SK-N-SH (cell line): ENCODE measurements around the gene AP2A2. TPM values are rescaled to one million over a fixed set of nuclear protein-coding genes. Genes with fewer than 3 reads are reported as not detected.

Source experiments
- CTCF ChIA-PET: fragments of 300-600, 350-600 bp; formaldehyde crosslinking; extraction: SDS; loops from one replicate; lab custom pipeline; 2021; lab: Yijun Ruan, JAX
- POLR2A ChIA-PET: fragments of 350-600 bp; sonication (Branson Sonifier 250); formaldehyde crosslinking; extraction: SDS; loops from one replicate; lab custom pipeline; 2020; ENCODE audit warnings: antibody characterized with exemption, inconsistent platforms; lab: Yijun Ruan, JAX
- DNase-seq: peaks from one replicate; pipeline ENCODE4 v3.0.0; 2012
- H2AFZ ChIP-seq: fragments of 200-600 bp; sonication (generic); 2 replicates; pipeline ENCODE4 v1.8.1; 2016; ENCODE audit warnings: antibody characterized with exemption, mild to moderate bottlenecking, low read depth
- H3F3A ChIP-seq: fragments of 200-600 bp; sonication (generic); replicated peaks from 2 replicates; pipeline ENCODE3; 2016; ENCODE audit warnings: antibody characterized with exemption, mild to moderate bottlenecking; ENCODE audit not compliant: insufficient read depth
- H3K27ac ChIP-seq, 2 experiments: fragments of 200-500 bp in 1 of 2; fragments of 200-600 bp in 1 of 2; sonication (Bioruptor generic) in 1 of 2; sonication (generic), shearing (Covaris generic) in 1 of 2; 2 replicates each; pipeline versions ENCODE4 v1.5.1 to v1.6.1; 2014 to 2016; ENCODE audit warnings: low read depth in 2 of 2, inconsistent platforms in 1 of 2, low read length in 1 of 2, mild to moderate bottlenecking in 1 of 2, mixed read lengths in 1 of 2
- H3K27me3 ChIP-seq: fragments of 200-600 bp; sonication (generic), shearing (Covaris generic); 2 replicates; pipeline ENCODE4 v1.6.1; 2016; ENCODE audit warnings: mixed run types; ENCODE audit not compliant: insufficient read depth
- H3K36me3 ChIP-seq, 2 experiments: fragments of 200-500 bp in 1 of 2; fragments of 200-600 bp in 1 of 2; sonication (Bioruptor generic) in 1 of 2; sonication (generic) in 1 of 2; replicated peaks in 1 of 2; 2 replicates each; pipeline versions ENCODE3 to v1.5.1; 2014 to 2016; ENCODE audit warnings: low read length in 1 of 2, mild to moderate bottlenecking in 1 of 2; ENCODE audit not compliant: insufficient read depth in 2 of 2, control insufficient read depth in 1 of 2
- H3K4me1 ChIP-seq, 2 experiments: fragments of 200-500 bp in 1 of 2; fragments of 200-600 bp in 1 of 2; sonication (Bioruptor generic) in 1 of 2; sonication (generic), shearing (Covaris generic) in 1 of 2; 2 replicates each; pipeline versions ENCODE4 v1.5.1 to v1.6.1; 2014 to 2016; ENCODE audit warnings: low read depth in 1 of 2, low read length in 1 of 2, mixed run types in 1 of 2; ENCODE audit not compliant: insufficient read depth in 2 of 2, control insufficient read depth in 1 of 2
- H3K4me2 ChIP-seq: fragments of 200-600 bp; sonication (generic), shearing (Covaris generic); 2 replicates; pipeline ENCODE4 v1.6.1; 2017; ENCODE audit warnings: mixed run types
- H3K4me3 ChIP-seq, 2 experiments: fragments of 200-500 bp in 1 of 2; fragments of 200-600 bp in 1 of 2; sonication (Bioruptor generic) in 1 of 2; sonication (generic), shearing (Covaris generic) in 1 of 2; 2 replicates each; pipeline versions ENCODE4 v1.5.1 to v1.8.1; 2014 to 2016; ENCODE audit warnings: low read depth in 2 of 2, inconsistent platforms in 1 of 2, low read length in 1 of 2, mild to moderate bottlenecking in 1 of 2, mixed read lengths in 1 of 2, moderate library complexity in 1 of 2
- H3K79me2 ChIP-seq: fragments of 200-600 bp; sonication (generic); 2 replicates; pipeline ENCODE4 v1.8.1; 2017; ENCODE audit warnings: mild to moderate bottlenecking; ENCODE audit not compliant: insufficient read depth
- H3K9ac ChIP-seq: fragments of 200-600 bp; sonication (generic); 2 replicates; pipeline ENCODE4 v1.6.1; 2017; ENCODE audit warnings: mixed run types
- H3K9me2 ChIP-seq: fragments of 200-600 bp; sonication (generic); 2 replicates; pipeline ENCODE4 v1.6.1; 2017; ENCODE audit warnings: mixed run types
- H3K9me3 ChIP-seq: fragments of 200-600 bp; sonication (generic); 2 replicates; pipeline ENCODE4 v1.6.1; 2017; ENCODE audit warnings: mixed run types, mild to moderate bottlenecking, moderate library complexity
- H4K20me1 ChIP-seq: fragments of 200-600 bp; sonication (generic); 2 replicates; pipeline ENCODE4 v1.6.1; 2017; ENCODE audit warnings: mild to moderate bottlenecking, mixed run types; ENCODE audit not compliant: insufficient read depth
- CHD2 ChIP-seq: fragments of 150-350 bp; IDR thresholded peaks from 2 replicates; pipeline ENCODE4 v1.6.1; 2018; ENCODE audit warnings: low read length; ENCODE audit not compliant: partially characterized antibody
- ELF1 ChIP-seq: IDR thresholded peaks from 2 replicates; pipeline ENCODE4 v1.4.0; 2012
- EP300 ChIP-seq, 2 experiments: IDR thresholded peaks; 2 replicates each; pipeline versions ENCODE4 v1.4.0 to v1.6.1; 2012; ENCODE audit warnings: borderline replicate concordance in 1 of 2, low read depth in 1 of 2, low read length in 1 of 2
- EZH2phosphoT487 ChIP-seq: fragments of 200-600 bp; sonication (generic); IDR thresholded peaks from 2 replicates; pipeline ENCODE4 v1.6.1; 2017; ENCODE audit warnings: low read depth, mixed run types, mild to moderate bottlenecking, antibody characterized with exemption, moderate library complexity, borderline replicate concordance
- FOSL2 ChIP-seq: IDR thresholded peaks from 2 replicates; pipeline ENCODE4 v1.4.0; 2012; ENCODE audit warnings: low read depth, mild to moderate bottlenecking, moderate library complexity, borderline replicate concordance
- GATA2 ChIP-seq: sonication (generic); formaldehyde crosslinking; IDR thresholded peaks from 2 replicates; pipeline ENCODE4 v1.5.0; 2020; ENCODE audit warnings: mild to moderate bottlenecking, missing genetic modification reagents
- MEF2A ChIP-seq: IDR thresholded peaks from 2 replicates; pipeline ENCODE4 v1.4.0; 2012; ENCODE audit warnings: low read depth, borderline replicate concordance
- MXI1 ChIP-seq: IDR thresholded peaks from 2 replicates; pipeline ENCODE4 v1.6.1; 2012; ENCODE audit warnings: mild to moderate bottlenecking, low read depth, low read length, improper control_type of control experiment
- NRF1 ChIP-seq: IDR thresholded peaks from 2 replicates; pipeline ENCODE4 v1.6.1; 2012; ENCODE audit warnings: low read depth, mild to moderate bottlenecking, low read length
- RAD21 ChIP-seq: IDR thresholded peaks from 2 replicates; pipeline ENCODE4 v1.6.1; 2012; ENCODE audit warnings: mild to moderate bottlenecking, low read length
- RCOR1 ChIP-seq: fragments of 150-350 bp; IDR thresholded peaks from 2 replicates; pipeline ENCODE4 v1.6.1; 2017; ENCODE audit warnings: antibody characterized with exemption, low read length
- TEAD4 ChIP-seq: IDR thresholded peaks from 2 replicates; pipeline ENCODE4 v1.4.0; 2012; ENCODE audit warnings: mild to moderate bottlenecking, borderline replicate concordance; ENCODE audit not compliant: insufficient read depth
- whole genome bisulfite sequencing: methylation state at CpG from one replicate; pipeline ENCODE4 v1.1.6; 2017; ENCODE audit warnings: low lambda C conversion rate; 5-methylcytosine and 5-hydroxymethylcytosine counted together
- polyA plus RNA-seq, 3 experiments: library from polyadenylated mRNA; depleted of rRNA; stranded (reverse); fragments of >200 nt; gene quantifications; 2 replicates each; pipeline ENCODE4 v1.2.3, GENCODE V29; 2012
- TF ChIP-seq, protein P1 (sequence below): fragments of 150-350 bp; IDR thresholded peaks from 2 replicates; pipeline ENCODE4 v1.6.1; 2017; ENCODE audit warnings: antibody characterized with exemption, low read length, low read depth, borderline replicate concordance
- TF ChIP-seq, protein P2 (sequence below): fragments of 200-600 bp; sonication (generic); IDR thresholded peaks from 2 replicates; pipeline ENCODE4 v1.6.1; 2017; ENCODE audit warnings: antibody characterized with exemption, mild to moderate bottlenecking, moderate library complexity
- TF ChIP-seq, protein P3 (sequence below): IDR thresholded peaks from 2 replicates; pipeline ENCODE4; 2012
- TF ChIP-seq, protein P4 (sequence below): IDR thresholded peaks from 2 replicates; pipeline ENCODE4 v1.6.1; 2012; ENCODE audit warnings: mild to moderate bottlenecking, low read depth, low read length, moderate library complexity

Gene AP2A2
- polyA plus RNA-seq, 1 of the 3 experiments (the other 2 are of a cell fraction), result 42.7 TPM

DNA sequence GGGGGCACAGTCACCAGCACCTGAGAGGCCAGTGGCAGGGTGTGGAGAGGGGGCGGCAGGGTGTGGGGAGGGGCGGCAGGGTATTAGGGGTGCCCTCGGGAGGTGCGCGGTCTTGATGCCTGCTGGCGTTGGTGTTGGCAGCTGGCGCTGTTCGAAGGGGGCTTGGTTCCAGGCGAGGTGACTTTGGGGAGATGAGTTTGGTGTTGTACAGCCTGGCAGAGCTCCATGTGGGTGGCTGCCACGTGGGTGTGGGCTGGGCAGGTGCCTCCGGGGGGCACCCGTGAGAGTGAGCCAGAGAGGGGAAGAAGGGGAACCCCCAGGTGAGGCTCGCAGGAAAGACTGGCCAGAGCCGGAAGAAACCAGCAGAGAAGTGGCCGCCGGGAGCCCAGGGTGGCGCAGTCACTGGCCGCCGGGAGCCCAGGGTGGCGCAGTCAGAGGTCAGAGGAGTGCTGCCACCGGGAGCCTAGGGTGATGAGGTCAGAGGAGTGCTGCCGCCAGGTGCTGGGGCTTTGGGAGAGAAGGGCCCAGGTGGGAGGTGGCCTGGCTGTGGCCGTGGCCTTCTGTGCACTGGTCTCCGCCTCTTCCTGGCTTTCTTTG, 66.1 kb downstream of the AP2A2 start:
- Histone ChIP-seq H4K20me1 (no peaks in the 10 kb centered on the region), H3K9ac (no peak overlapping the region), H3F3A (no peaks in the 10 kb centered on the region), H3K9me3 (no peaks in the 10 kb centered on the region), H3K4me2 (no peak overlapping the region), H3K27me3 (no peaks in the 10 kb centered on the region), H3K79me2 (no peaks in the 10 kb centered on the region), H3K9me2 (no peaks in the 10 kb centered on the region), H3K4me3 (no peak overlapping the region), H3K27ac (no peak overlapping the region), H3K4me1 (no peaks in the 10 kb centered on the region), H2AFZ (no peak overlapping the region), H3K36me3 (peaks cover 0 to 50% of the 10 kb centered on the region in 2 experiments)
- DNase-seq, result no peak
- no peak for TF ChIP-seq NRF1
- TF ChIP-seq ELF1, result no peak
- TF ChIP-seq EZH2phosphoT487, result no peak
- TF ChIP-seq, protein P1, sequence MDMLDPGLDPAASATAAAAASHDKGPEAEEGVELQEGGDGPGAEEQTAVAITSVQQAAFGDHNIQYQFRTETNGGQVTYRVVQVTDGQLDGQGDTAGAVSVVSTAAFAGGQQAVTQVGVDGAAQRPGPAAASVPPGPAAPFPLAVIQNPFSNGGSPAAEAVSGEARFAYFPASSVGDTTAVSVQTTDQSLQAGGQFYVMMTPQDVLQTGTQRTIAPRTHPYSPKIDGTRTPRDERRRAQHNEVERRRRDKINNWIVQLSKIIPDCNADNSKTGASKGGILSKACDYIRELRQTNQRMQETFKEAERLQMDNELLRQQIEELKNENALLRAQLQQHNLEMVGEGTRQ, result no peak
- TF ChIP-seq TEAD4, result no peak
- TF ChIP-seq FOSL2, result no peak
- TF ChIP-seq EP300 (IDR thresholded peaks at IDR 0.05; ENCODE audit: borderline replicate concordance in 1 of 2, low read depth in 1 of 2, low read length in 1 of 2), result no peak
- TF ChIP-seq MXI1, result no peak
- POLR2A ChIA-PET, result no interaction called here
- CTCF ChIA-PET, result no interaction called here
- WGBS, result 88% methylated on average over 17 of the region's 24 CpGs

DNA sequence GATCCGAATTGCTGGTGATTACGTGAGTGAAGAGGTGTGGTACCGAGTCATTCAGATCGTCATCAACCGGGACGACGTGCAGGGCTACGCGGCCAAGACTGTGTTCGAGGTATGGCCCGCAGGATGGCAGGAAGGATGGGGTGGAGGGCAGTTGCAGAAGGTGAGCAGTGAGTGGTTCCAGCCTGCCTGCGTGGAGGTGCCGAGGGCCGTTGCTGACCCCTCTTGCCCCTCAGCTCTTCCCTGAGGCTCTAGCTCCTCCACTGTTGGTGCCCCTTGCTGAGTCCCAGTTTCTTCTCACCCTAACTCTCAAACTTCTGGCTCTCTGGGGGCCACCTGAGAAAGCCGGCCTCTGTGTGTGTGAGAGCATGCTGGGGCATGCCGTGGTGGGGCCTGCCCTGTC, 66.9 kb downstream of the AP2A2 start:
- ChIA-PET CTCF (no interaction called here), POLR2A (no interaction called here)
- Histone ChIP-seq H4K20me1 (no peaks in the 10 kb centered on the region), H3K9me3 (no peaks in the 10 kb centered on the region), H3K27me3 (no peaks in the 10 kb centered on the region), H2AFZ (no peak overlapping the region), H3K4me2 (no peak overlapping the region), H3K9me2 (no peaks in the 10 kb centered on the region), H3K4me1 (no peaks in the 10 kb centered on the region), H3F3A (no peaks in the 10 kb centered on the region), H3K36me3 (peaks cover 0 to 51% of the 10 kb centered on the region in 2 experiments), H3K79me2 (no peaks in the 10 kb centered on the region), H3K4me3 (no peak overlapping the region), H3K9ac (no peak overlapping the region), H3K27ac (no peak overlapping the region)
- DNase-seq, result no peak
- TF ChIP-seq CHD2, result no peak
- TF ChIP-seq MEF2A, result no peak
- TF ChIP-seq, protein P2, sequence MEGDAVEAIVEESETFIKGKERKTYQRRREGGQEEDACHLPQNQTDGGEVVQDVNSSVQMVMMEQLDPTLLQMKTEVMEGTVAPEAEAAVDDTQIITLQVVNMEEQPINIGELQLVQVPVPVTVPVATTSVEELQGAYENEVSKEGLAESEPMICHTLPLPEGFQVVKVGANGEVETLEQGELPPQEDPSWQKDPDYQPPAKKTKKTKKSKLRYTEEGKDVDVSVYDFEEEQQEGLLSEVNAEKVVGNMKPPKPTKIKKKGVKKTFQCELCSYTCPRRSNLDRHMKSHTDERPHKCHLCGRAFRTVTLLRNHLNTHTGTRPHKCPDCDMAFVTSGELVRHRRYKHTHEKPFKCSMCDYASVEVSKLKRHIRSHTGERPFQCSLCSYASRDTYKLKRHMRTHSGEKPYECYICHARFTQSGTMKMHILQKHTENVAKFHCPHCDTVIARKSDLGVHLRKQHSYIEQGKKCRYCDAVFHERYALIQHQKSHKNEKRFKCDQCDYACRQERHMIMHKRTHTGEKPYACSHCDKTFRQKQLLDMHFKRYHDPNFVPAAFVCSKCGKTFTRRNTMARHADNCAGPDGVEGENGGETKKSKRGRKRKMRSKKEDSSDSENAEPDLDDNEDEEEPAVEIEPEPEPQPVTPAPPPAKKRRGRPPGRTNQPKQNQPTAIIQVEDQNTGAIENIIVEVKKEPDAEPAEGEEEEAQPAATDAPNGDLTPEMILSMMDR, result no peak
- TF ChIP-seq, protein P3, sequence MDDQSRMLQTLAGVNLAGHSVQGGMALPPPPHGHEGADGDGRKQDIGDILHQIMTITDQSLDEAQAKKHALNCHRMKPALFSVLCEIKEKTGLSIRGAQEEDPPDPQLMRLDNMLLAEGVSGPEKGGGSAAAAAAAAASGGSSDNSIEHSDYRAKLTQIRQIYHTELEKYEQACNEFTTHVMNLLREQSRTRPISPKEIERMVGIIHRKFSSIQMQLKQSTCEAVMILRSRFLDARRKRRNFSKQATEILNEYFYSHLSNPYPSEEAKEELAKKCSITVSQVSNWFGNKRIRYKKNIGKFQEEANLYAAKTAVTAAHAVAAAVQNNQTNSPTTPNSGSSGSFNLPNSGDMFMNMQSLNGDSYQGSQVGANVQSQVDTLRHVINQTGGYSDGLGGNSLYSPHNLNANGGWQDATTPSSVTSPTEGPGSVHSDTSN, result no peak
- TF ChIP-seq RCOR1, result no peak
- no peak for TF ChIP-seq GATA2 (CRISPR knock-in tag)
- TF ChIP-seq ELF1, result no peak
- no peak for TF ChIP-seq RAD21
- TF ChIP-seq, protein P4, sequence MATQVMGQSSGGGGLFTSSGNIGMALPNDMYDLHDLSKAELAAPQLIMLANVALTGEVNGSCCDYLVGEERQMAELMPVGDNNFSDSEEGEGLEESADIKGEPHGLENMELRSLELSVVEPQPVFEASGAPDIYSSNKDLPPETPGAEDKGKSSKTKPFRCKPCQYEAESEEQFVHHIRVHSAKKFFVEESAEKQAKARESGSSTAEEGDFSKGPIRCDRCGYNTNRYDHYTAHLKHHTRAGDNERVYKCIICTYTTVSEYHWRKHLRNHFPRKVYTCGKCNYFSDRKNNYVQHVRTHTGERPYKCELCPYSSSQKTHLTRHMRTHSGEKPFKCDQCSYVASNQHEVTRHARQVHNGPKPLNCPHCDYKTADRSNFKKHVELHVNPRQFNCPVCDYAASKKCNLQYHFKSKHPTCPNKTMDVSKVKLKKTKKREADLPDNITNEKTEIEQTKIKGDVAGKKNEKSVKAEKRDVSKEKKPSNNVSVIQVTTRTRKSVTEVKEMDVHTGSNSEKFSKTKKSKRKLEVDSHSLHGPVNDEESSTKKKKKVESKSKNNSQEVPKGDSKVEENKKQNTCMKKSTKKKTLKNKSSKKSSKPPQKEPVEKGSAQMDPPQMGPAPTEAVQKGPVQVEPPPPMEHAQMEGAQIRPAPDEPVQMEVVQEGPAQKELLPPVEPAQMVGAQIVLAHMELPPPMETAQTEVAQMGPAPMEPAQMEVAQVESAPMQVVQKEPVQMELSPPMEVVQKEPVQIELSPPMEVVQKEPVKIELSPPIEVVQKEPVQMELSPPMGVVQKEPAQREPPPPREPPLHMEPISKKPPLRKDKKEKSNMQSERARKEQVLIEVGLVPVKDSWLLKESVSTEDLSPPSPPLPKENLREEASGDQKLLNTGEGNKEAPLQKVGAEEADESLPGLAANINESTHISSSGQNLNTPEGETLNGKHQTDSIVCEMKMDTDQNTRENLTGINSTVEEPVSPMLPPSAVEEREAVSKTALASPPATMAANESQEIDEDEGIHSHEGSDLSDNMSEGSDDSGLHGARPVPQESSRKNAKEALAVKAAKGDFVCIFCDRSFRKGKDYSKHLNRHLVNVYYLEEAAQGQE, result no peak
- 87% methylated on average over 16 of the region's 16 CpGs for WGBS
